CD14-positive monocyte (primary cell): ENCODE data around the gene S100A5. TPM values are rescaled to one million over a fixed set of nuclear protein-coding genes. Genes with fewer than 3 reads are reported as not detected.
A peak's percentile ranks its signal among the peaks of the same experiment; 100 is the strongest.

Source experiments
- DNase-seq, 3 donors: peaks; one replicate each; pipeline ENCODE4 v3.0.0-alpha.2; 2011 to 2022
- H2AFZ ChIP-seq: 2 replicates; pipeline ENCODE4 v1.6.0; 2012; ENCODE audit warnings: mild to moderate bottlenecking, low read depth, low read length, inconsistent platforms; ENCODE audit not compliant: insufficient read depth, poor library complexity, severe bottlenecking
- H3K27ac ChIP-seq, 2 donors: 1 replicate in 1 of 2; 2 replicates in 1 of 2; pipeline ENCODE4 v1.5.1; 2012 to 2013; ENCODE audit warnings: low read length in 2 of 2, control low read depth in 1 of 2, inconsistent platforms in 1 of 2, low read depth in 1 of 2, mild to moderate bottlenecking in 1 of 2
- H3K27me3 ChIP-seq, 2 donors: one replicate each; pipeline versions ENCODE4 v1.6.0 to v1.6.1; 2011 to 2013; ENCODE audit warnings: low read length in 2 of 2; ENCODE audit not compliant: control insufficient read depth in 2 of 2, insufficient read depth in 2 of 2
- H3K36me3 ChIP-seq, 2 donors: replicated peaks in 1 of 2; 1 replicate in 1 of 2; 2 replicates in 1 of 2; pipeline versions ENCODE4 v1.5.1 to v1.6.1; 2012 to 2013; ENCODE audit warnings: low read length in 2 of 2, control low read depth in 1 of 2, inconsistent platforms in 1 of 2, mild to moderate bottlenecking in 1 of 2; ENCODE audit not compliant: insufficient read depth in 2 of 2, control insufficient read depth in 1 of 2
- H3K4me1 ChIP-seq, 2 donors: 1 replicate in 1 of 2; 2 replicates in 1 of 2; pipeline versions ENCODE4 v1.5.1 to v1.6.1; 2012 to 2013; ENCODE audit warnings: low read length in 2 of 2, control low read depth in 1 of 2, inconsistent platforms in 1 of 2, mild to moderate bottlenecking in 1 of 2, moderate library complexity in 1 of 2; ENCODE audit not compliant: insufficient read depth in 2 of 2, control insufficient read depth in 1 of 2
- H3K4me2 ChIP-seq: replicated peaks from 2 replicates; pipeline ENCODE3; 2012; ENCODE audit warnings: low read length, moderate library complexity, mild to moderate bottlenecking; ENCODE audit not compliant: poor library complexity, severe bottlenecking; ENCODE audit errors: extremely low read depth
- H3K4me3 ChIP-seq, 3 experiments: fragments of 200-600 bp in 1 of 3; sonication (generic) in 1 of 3; replicated peaks in 1 of 3; 1 replicate in 2 of 3; 2 replicates in 1 of 3; pipeline ENCODE4 v1.5.1; 2011 to 2013; ENCODE audit warnings: low read length in 3 of 3, mild to moderate bottlenecking in 3 of 3, control low read depth in 2 of 3, low read depth in 2 of 3, inconsistent platforms in 1 of 3, moderate library complexity in 1 of 3
- H3K79me2 ChIP-seq: 2 replicates; pipeline ENCODE4 v1.6.0; 2012; ENCODE audit warnings: mild to moderate bottlenecking, control low read depth, inconsistent platforms, low read length, moderate library complexity; ENCODE audit not compliant: insufficient read depth
- H3K9ac ChIP-seq: 2 replicates; pipeline ENCODE4 v1.6.0; 2017; ENCODE audit warnings: low read length, mild to moderate bottlenecking; ENCODE audit not compliant: insufficient read depth, poor library complexity, severe bottlenecking
- H3K9me3 ChIP-seq, 2 donors: replicated peaks in 1 of 2; 1 replicate in 1 of 2; 2 replicates in 1 of 2; pipeline versions ENCODE4 v1.5.1 to v1.6.1; 2012 to 2013; ENCODE audit warnings: low read length in 2 of 2, control low read depth in 1 of 2; ENCODE audit not compliant: control insufficient read depth in 1 of 2, insufficient read depth in 1 of 2
- H4K20me1 ChIP-seq: 2 replicates; pipeline ENCODE4 v1.6.0; 2012; ENCODE audit warnings: mild to moderate bottlenecking, low read length, control low read depth, moderate library complexity; ENCODE audit not compliant: insufficient read depth
- H3K27ac Mint-ChIP-seq, 7 donors: one replicate each; pipeline ENCODE4 v1.8.0; 2020; ENCODE audit warnings: mild to moderate bottlenecking in 7 of 7, mixed read lengths in 7 of 7, moderate library complexity in 6 of 7, inconsistent platforms in 2 of 7
- H3K27me3 Mint-ChIP-seq, 3 donors: one replicate each; pipeline ENCODE4 v1.8.0; 2021 to 2022; ENCODE audit warnings: low read depth in 3 of 3, mild to moderate bottlenecking in 3 of 3, mixed read lengths in 3 of 3, moderate library complexity in 3 of 3, inconsistent platforms in 1 of 3
- H3K36me3 Mint-ChIP-seq, 2 donors: one replicate each; pipeline ENCODE4 v1.8.0; 2020; ENCODE audit warnings: mixed read lengths in 2 of 2, inconsistent platforms in 1 of 2, mild to moderate bottlenecking in 1 of 2
- H3K4me1 Mint-ChIP-seq: one replicate; pipeline ENCODE4 v1.8.0; 2020; ENCODE audit warnings: mild to moderate bottlenecking, mixed read lengths
- H3K4me3 Mint-ChIP-seq, 2 donors: one replicate each; pipeline ENCODE4 v1.8.0; 2020; ENCODE audit warnings: mild to moderate bottlenecking in 2 of 2, mixed read lengths in 2 of 2, moderate library complexity in 1 of 2
- H3K9me3 Mint-ChIP-seq, 7 donors: one replicate each; pipeline ENCODE4 v1.8.0; 2020 to 2022; ENCODE audit warnings: mixed read lengths in 7 of 7, mild to moderate bottlenecking in 6 of 7, moderate library complexity in 6 of 7, inconsistent platforms in 2 of 7
- WGBS: methylation state at CpG from one replicate; pipeline ENCODE4 v1.1.5; 2013; ENCODE audit warnings: missing lambda C conversion rate; ENCODE audit not compliant: insufficient coverage; 5-methylcytosine and 5-hydroxymethylcytosine counted together
- intact Hi-C, 2 donors: fragments of 100-400 bp; cut with micrococcal nuclease; formaldehyde crosslinking; loops; one replicate each; pipeline versions ENCODE4 v1.15.0 to v1.15.1; 2023
- polyA plus RNA-seq, 3 donors: library from polyadenylated mRNA; depleted of rRNA in 1 of 3; unstranded in 2 of 3; stranded (reverse) in 1 of 3; fragments of 300-500 nt in 2 of 3; fragments of >200 nt in 1 of 3; fragmentation: Illumina TruSeq in 2 of 3; gene quantifications; 1 replicate in 2 of 3; 2 replicates in 1 of 3; pipeline ENCODE4 v1.2.3, GENCODE V29; 2012 to 2021
- TF ChIP-seq, protein P1 (sequence below): fragments of 200-600 bp; IDR thresholded peaks from one replicate; pipeline ENCODE4 v1.8.0; 2022; ENCODE audit warnings: antibody characterized with exemption, mild to moderate bottlenecking

Gene S100A5
- polyA plus RNA-seq, 3 donors = 1.4 to 2.1 TPM; not detected in 1

DNA sequence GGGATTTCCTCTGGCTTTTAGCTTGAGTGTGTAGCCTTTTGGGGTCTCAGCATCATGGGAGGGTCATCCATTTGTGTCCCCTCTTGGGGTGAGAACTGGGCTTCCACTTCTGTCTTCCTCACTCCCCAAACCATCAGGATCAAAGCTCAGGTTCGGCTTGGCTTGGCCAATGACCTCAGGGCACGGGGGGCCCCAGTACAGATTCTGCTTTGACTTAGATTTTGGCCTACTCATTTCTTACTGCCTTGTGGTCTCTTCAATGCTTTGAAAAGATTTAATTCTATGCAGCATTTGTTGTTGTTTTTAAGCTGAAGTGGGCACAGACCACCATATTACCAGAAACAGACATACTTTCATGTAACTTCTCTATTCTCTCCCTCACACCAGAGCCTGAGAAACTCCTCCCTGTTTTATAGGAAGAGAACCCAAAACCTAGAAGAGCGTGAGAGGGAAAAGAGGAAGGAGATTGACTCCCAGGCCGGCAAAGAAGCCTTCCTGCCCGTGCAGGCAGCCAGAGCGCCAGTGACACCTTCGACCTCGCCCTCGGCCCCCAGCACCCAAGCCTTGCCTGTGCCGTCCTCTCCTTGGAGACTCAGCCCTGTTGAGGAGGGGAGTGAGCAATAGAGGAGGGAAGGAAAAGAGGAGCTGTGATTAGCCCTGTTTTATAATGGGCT is 10.2 kb upstream of the S100A5 start:
- whole genome bisulfite sequencing = 0% methylated on average over 8 of the region's 10 CpGs
- H3K4me1 Mint-ChIP-seq = peaks cover 79% of the 10 kb centered on the region

DNA sequence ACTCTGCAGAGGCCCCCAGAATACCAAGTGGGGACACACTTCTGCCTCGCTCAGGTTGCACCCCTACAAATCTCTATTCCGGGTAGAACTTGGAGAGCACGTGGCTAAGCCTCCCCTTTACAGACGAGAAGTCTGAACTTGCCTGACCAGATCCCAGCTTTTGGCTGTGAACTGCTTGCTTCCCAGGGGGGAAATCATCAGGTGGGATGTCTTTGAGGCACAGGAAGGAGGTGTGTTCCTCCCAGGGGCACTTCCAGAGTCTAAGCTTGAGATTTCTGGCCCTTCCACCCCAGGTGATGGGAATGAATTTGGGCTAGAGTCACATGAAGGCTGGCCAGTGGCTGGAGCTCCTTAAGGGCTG is 9.6 kb upstream of the S100A5 start:
- no peaks in the 10 kb centered on the region for H3K36me3 ChIP-seq
- H3K4me1 Mint-ChIP-seq = peaks cover 84% of the 10 kb centered on the region
- H2AFZ ChIP-seq = no peak overlapping the region
- whole genome bisulfite sequencing = 100% methylated on average over 2 of the region's 4 CpGs
- H3K9me3 ChIP-seq = no peaks in the 10 kb centered on the region
- intact Hi-C loops = no loop called here
- no peak overlapping the region for H3K9ac ChIP-seq
- H4K20me1 ChIP-seq = peaks cover 2% of the 10 kb centered on the region
- H3K27ac Mint-ChIP-seq = peak overlapping the region; percentile 81 to 92 (median 90)
- peaks cover 1 to 4% (median 2%) of the 10 kb centered on the region in 3 donors for H3K27me3 Mint-ChIP-seq
- H3K36me3 Mint-ChIP-seq = peaks cover 2 to 9% of the 10 kb centered on the region in 2 donors
- H3K27me3 ChIP-seq = no peaks in the 10 kb centered on the region
- no peaks in the 10 kb centered on the region for H3K9me3 Mint-ChIP-seq
- peaks cover 23% of the 10 kb centered on the region for H3K79me2 ChIP-seq
- TF ChIP-seq, protein P1, sequence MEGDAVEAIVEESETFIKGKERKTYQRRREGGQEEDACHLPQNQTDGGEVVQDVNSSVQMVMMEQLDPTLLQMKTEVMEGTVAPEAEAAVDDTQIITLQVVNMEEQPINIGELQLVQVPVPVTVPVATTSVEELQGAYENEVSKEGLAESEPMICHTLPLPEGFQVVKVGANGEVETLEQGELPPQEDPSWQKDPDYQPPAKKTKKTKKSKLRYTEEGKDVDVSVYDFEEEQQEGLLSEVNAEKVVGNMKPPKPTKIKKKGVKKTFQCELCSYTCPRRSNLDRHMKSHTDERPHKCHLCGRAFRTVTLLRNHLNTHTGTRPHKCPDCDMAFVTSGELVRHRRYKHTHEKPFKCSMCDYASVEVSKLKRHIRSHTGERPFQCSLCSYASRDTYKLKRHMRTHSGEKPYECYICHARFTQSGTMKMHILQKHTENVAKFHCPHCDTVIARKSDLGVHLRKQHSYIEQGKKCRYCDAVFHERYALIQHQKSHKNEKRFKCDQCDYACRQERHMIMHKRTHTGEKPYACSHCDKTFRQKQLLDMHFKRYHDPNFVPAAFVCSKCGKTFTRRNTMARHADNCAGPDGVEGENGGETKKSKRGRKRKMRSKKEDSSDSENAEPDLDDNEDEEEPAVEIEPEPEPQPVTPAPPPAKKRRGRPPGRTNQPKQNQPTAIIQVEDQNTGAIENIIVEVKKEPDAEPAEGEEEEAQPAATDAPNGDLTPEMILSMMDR = no peak
- peaks cover 81 to 86% of the 10 kb centered on the region in 2 donors for H3K4me1 ChIP-seq
- no peak overlapping the region for H3K4me3 Mint-ChIP-seq
- no peak overlapping the region for H3K4me2 ChIP-seq
- H3K4me3 ChIP-seq = peak overlapping the region in 1 of 3 experiments; percentile 33
- no peak for DNase-seq
- peak overlapping the region; percentile 76 to 94 for H3K27ac ChIP-seq

More for the DNA sequence above, 10.2 kb upstream of the S100A5 start:
- H3K4me1 ChIP-seq = peaks cover 78 to 84% of the 10 kb centered on the region in 2 donors
- no peaks in the 10 kb centered on the region for H3K27me3 ChIP-seq
- H3K79me2 ChIP-seq = peaks cover 17% of the 10 kb centered on the region
- Mint-ChIP-seq H3K4me3 (peak overlapping the region; percentile 13 to 26), H3K27ac (peak overlapping the region; percentile 83 to 92 (median 90)), H3K27me3 (peaks cover 0 to 2% (median 1%) of the 10 kb centered on the region in 3 donors), H3K36me3 (peaks cover 2 to 9% of the 10 kb centered on the region in 2 donors), H3K9me3 (no peaks in the 10 kb centered on the region)
- intact Hi-C loops = no loop called here
- peak overlapping the region; percentile 52 for H3K9ac ChIP-seq
- peak overlapping the region; percentile 76 to 94 for H3K27ac ChIP-seq
- peak overlapping the region in 1 of 3 experiments; percentile 33 for H3K4me3 ChIP-seq
- peak overlapping the region; percentile 24 for H3K4me2 ChIP-seq
- TF ChIP-seq, protein P1 = no peak
- H2AFZ ChIP-seq = peak overlapping the region; percentile 42
- no peaks in the 10 kb centered on the region for H4K20me1 ChIP-seq
- peak; percentile 89 to 95 (median 93) for DNase-seq
- no peaks in the 10 kb centered on the region for H3K36me3 ChIP-seq
- no peaks in the 10 kb centered on the region for H3K9me3 ChIP-seq
